Stimulated activated CD4-positive, alpha-beta T cell treated with anti-CD3 and anti-CD28 coated beads, TNF-alpha, amount 100 ng/mL, for 4 hours (primary cell): Measurements from ENCODE around the gene HLA-A.

Experiments
- DNase-seq, 3 experiments: peaks; one replicate each; pipeline ENCODE4 v3.0.0-alpha.2; 2020; ENCODE audit warnings: low read depth in 3 of 3

Gene HLA-A

GRCh38 chr6:29935273-29935955 lies 6.9 kb upstream of the HLA-A start:
- no peak for DNase-seq

- DNase-seq, result no peak
Measured at GRCh38 chr6:29938746-29939508, 3.4 kb upstream of the HLA-A start.

GRCh38 chr6:29941016-29941415 lies 1.3 kb upstream of the HLA-A start:
- no peak for DNase-seq

- no peak for DNase-seq
Measured at GRCh38 chr6:29941471-29941870, 861 bp upstream of the HLA-A start.

- no peak for DNase-seq
Measured at GRCh38 chr6:29941916-29942274, 437 bp upstream of the HLA-A start.

- no peak for DNase-seq
Measured at GRCh38 chr6:29943053-29943966, 978 bp downstream of the HLA-A start.

GRCh38 chr6:29945281-29945820 lies 3.0 kb downstream of the HLA-A start:
- no peak for DNase-seq

GRCh38 chr6:29946223-29947076 lies 4.1 kb downstream of the HLA-A start:
- no peak for DNase-seq

GRCh38 chr6:29947077-29947980 lies 5.0 kb downstream of the HLA-A start:
- no peak for DNase-seq

GRCh38 chr6:29948277-29948676 lies 5.9 kb downstream of the HLA-A start:
- no peak for DNase-seq

- DNase-seq, result no peak
Measured at GRCh38 chr6:29949934-29950333, 7.6 kb downstream of the HLA-A start.

- no peak for DNase-seq
Measured at GRCh38 chr6:29951882-29952281, 9.6 kb downstream of the HLA-A start.

GRCh38 chr6:29953001-29953441 lies 10.7 kb downstream of the HLA-A start:
- no peak for DNase-seq

GRCh38 chr6:29953686-29954085 lies 11.4 kb downstream of the HLA-A start:
- DNase-seq, result no peak

- DNase-seq, result no peak
Measured at GRCh38 chr6:29954272-29954671, 11.9 kb downstream of the HLA-A start.

- DNase-seq, result no peak
Measured at GRCh38 chr6:29955783-29956182, 13.5 kb downstream of the HLA-A start.

- no peak for DNase-seq
Measured at GRCh38 chr6:29956518-29956917, 14.2 kb downstream of the HLA-A start.

- DNase-seq, result no peak
Measured at GRCh38 chr6:29958046-29958445, 15.7 kb downstream of the HLA-A start.

GRCh38 chr6:29958921-29959320 lies 16.6 kb downstream of the HLA-A start:
- DNase-seq, result no peak

- no peak for DNase-seq
Measured at GRCh38 chr6:29959467-29959866, 17.1 kb downstream of the HLA-A start.
